ENCODE data around the gene PIGU.

Gene PIGU

DNA sequence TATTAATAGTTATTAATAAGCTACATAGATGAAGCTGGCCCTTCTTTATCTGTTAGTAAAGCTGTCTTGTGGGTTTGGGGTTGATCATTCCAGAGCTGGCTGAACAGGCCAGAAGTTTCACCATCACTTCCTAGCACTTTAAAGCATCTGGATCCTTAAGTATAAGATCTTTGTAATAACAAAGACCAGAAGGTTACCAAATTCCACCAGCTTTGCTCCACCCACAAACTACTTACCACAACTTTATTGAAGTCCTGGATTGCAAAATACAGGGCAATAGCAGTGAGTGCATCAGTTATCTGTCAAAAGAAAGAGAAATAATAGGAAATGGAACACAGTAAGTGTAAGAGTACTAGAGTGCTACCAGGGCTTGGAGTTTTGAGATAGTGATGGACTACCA, 33.0 kb downstream of the PIGU start:
- H3K4me3 ChIP-seq (ENCODE audit: low read depth in 1 of 2, low read length in 1 of 2): no peak overlapping the region
- no peaks in the 10 kb centered on the region for H3K9me3 ChIP-seq
- peaks cover 35 to 36% of the 10 kb centered on the region in 2 experiments for H3K4me1 ChIP-seq (ENCODE audit: control insufficient read depth in 1 of 2, insufficient read depth in 1 of 2, low read depth in 1 of 2, low read length in 1 of 2)
- no peaks in the 10 kb centered on the region for H3K27me3 ChIP-seq
- H3K36me3 ChIP-seq: no peaks in the 10 kb centered on the region
- no peak for TF ChIP-seq CTCF (IDR thresholded peaks at IDR 0.05)
- peak overlapping the region; percentile 75 for H3K27ac ChIP-seq

DNA sequence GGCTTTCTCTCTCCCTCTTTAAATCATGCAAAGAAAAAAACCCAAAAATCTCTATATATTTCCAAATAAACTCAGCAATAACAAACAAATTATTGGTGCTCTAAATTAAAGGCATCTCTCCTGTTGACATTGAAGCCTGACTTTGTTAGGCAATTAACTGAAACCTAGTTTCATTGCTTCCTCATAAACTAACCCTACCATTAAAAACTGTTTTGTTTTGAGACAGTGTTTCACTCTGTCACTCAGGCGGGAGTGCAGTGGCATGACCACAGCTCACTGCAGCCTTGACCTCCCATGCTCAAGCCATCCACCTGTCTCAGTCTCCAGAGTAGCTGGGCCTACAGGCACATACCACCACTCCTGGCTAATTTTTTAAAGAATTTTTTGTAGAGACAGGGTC, 34.9 kb downstream of the PIGU start:
- Histone ChIP-seq H3K4me1 (ENCODE audit: control insufficient read depth in 1 of 2, insufficient read depth in 1 of 2, low read depth in 1 of 2, low read length in 1 of 2) (peaks cover 43% of the 10 kb centered on the region in 2 experiments), H3K36me3 (no peaks in the 10 kb centered on the region), H3K27me3 (no peaks in the 10 kb centered on the region), H3K9me3 (no peaks in the 10 kb centered on the region), H3K27ac (peak overlapping the region; percentile 71), H3K4me3 (ENCODE audit: low read depth in 1 of 2, low read length in 1 of 2) (no peak overlapping the region)
- TF ChIP-seq CTCF (IDR thresholded peaks at IDR 0.05): no peak

DNA sequence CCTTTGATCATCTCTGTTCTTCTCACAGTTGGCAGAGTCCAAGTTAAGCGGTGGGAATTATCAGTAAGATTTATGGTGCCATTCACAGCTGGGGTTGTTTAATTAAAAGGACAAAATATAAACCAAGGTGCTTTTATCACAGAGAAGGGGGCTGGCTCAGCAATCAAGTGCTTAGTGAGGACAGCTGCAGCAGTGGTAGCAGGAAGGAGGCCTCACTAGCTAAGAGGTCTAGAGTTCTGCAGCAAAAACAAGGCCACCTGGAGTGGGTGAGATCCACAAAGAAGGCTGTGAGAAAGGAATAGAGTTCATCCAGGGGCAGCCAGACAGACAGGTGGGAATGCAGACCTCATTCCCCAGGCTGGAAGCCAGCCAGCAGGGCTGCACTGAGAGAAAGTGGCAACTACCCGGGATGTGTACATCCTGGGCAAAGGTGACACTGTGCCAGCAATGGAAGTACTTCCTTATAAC, 37.1 kb downstream of the PIGU start:
- no peak overlapping the region for H3K4me3 ChIP-seq (ENCODE audit: low read depth in 1 of 2, low read length in 1 of 2)
- peak overlapping the region; percentile 41 for H3K27ac ChIP-seq
- no peaks in the 10 kb centered on the region for H3K36me3 ChIP-seq
- TF ChIP-seq CTCF (IDR thresholded peaks at IDR 0.05): no peak
- H3K9me3 ChIP-seq: no peaks in the 10 kb centered on the region
- no peaks in the 10 kb centered on the region for H3K27me3 ChIP-seq
- H3K4me1 ChIP-seq (ENCODE audit: control insufficient read depth in 1 of 2, insufficient read depth in 1 of 2, low read depth in 1 of 2, low read length in 1 of 2): peaks cover 56 to 58% of the 10 kb centered on the region in 2 experiments

DNA sequence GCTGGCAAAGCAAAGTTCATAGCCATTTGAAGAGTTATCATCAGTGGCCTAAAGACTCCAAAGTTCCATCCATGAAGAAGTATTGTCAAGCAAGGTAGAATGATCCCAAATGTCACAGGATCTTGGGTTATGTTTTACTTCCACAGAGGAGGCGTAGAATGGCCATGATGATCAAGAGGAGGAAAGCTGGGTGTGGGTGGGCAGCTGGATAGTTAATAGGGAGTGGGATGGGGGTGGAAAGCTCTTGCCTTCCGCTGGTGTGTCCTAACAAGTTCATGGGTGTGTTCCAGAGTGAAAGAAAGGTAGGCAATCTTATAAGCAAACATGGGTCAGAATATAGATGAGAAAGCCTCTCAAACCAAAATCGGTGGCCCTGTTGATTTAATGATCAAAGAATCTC, 38.4 kb downstream of the PIGU start:
- Histone ChIP-seq H3K4me3 (ENCODE audit: low read depth in 1 of 2, low read length in 1 of 2) (no peak overlapping the region), H3K27ac (no peak overlapping the region), H3K27me3 (no peaks in the 10 kb centered on the region), H3K4me1 (ENCODE audit: control insufficient read depth in 1 of 2, insufficient read depth in 1 of 2, low read depth in 1 of 2, low read length in 1 of 2) (peaks cover 56 to 58% of the 10 kb centered on the region in 2 experiments), H3K36me3 (no peaks in the 10 kb centered on the region), H3K9me3 (no peaks in the 10 kb centered on the region)
- no peak for TF ChIP-seq CTCF (IDR thresholded peaks at IDR 0.05)

DNA sequence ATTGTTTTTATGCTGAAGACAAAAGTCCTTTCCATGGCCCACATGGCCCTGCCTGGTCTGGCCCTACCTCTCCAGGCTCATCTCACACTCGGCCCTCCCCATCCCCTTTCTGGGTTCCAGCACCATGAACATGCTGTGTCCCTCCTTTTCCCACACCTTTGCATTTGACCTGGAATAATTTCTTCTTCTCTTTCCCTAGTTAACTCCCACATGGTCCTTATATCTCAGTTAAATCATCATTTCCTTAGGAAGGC, 38.9 kb downstream of the PIGU start:
- no peak overlapping the region for H3K4me3 ChIP-seq (ENCODE audit: low read depth in 1 of 2, low read length in 1 of 2)
- no peak for TF ChIP-seq CTCF (IDR thresholded peaks at IDR 0.05)
- H3K4me1 ChIP-seq (ENCODE audit: control insufficient read depth in 1 of 2, insufficient read depth in 1 of 2, low read depth in 1 of 2, low read length in 1 of 2): peaks cover 52 to 53% of the 10 kb centered on the region in 2 experiments
- H3K36me3 ChIP-seq: no peaks in the 10 kb centered on the region
- no peak overlapping the region for H3K27ac ChIP-seq
- no peaks in the 10 kb centered on the region for H3K27me3 ChIP-seq
- H3K9me3 ChIP-seq: no peaks in the 10 kb centered on the region
